Measurements from ENCODE around the gene TRAF3.
"Not testable (repeated sequence)": the region's sequence is repeated elsewhere in the genome, so short reads cannot be mapped to it uniquely, and the experiment has no call there.

The TRAF3 gene

DNA sequence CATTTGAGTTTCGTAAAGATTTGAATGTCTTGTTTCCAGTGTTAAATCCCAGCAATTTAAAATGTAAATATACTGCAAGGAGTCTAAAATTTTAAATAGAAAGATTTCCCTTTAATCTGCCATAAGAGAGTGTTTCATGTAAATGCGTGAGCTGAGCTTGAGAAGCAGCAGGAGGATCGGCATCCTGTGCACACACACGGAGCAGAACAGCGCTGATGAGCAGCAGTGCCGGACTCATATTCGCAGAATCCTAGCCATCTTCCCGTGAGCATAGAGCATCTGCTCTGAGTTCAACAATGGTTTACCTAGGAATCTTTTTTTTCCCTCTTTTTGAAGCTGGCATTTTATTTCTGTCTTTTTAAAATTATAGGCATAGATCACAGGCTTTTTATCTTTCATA lies 115.4 kb downstream of the TRAF3 start:
- no peak for DNase-seq (ENCODE audit: low read depth)
- H3K4me3 ChIP-seq (ENCODE audit: low read depth, low read length): no peak overlapping the region
- TF ChIP-seq, protein P1, sequence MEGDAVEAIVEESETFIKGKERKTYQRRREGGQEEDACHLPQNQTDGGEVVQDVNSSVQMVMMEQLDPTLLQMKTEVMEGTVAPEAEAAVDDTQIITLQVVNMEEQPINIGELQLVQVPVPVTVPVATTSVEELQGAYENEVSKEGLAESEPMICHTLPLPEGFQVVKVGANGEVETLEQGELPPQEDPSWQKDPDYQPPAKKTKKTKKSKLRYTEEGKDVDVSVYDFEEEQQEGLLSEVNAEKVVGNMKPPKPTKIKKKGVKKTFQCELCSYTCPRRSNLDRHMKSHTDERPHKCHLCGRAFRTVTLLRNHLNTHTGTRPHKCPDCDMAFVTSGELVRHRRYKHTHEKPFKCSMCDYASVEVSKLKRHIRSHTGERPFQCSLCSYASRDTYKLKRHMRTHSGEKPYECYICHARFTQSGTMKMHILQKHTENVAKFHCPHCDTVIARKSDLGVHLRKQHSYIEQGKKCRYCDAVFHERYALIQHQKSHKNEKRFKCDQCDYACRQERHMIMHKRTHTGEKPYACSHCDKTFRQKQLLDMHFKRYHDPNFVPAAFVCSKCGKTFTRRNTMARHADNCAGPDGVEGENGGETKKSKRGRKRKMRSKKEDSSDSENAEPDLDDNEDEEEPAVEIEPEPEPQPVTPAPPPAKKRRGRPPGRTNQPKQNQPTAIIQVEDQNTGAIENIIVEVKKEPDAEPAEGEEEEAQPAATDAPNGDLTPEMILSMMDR (IDR thresholded peaks at IDR 0.05; ENCODE audit: insufficient read depth, low read depth, low read length, missing control alignments): no peak

DNA sequence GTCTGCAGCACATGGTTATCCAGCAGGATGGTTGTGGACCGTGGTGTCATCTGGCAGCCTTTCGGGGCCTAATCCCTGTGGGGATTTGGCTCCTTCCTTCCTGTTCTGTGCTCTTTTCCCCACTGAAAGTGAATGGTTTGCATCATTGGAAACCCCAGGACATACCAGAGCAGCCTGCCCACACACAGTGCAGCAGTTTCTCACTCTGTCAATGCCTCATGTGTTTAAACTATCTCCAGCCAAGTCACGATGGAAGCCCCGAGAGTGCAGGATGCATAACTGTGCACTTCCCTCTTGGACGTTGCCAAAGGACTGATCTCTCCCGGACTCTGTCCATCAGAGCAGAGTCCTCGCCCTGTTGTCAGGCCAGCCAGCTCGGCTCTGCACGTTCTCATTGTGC lies 116.2 kb downstream of the TRAF3 start:
- no peak for DNase-seq (ENCODE audit: low read depth)

DNA sequence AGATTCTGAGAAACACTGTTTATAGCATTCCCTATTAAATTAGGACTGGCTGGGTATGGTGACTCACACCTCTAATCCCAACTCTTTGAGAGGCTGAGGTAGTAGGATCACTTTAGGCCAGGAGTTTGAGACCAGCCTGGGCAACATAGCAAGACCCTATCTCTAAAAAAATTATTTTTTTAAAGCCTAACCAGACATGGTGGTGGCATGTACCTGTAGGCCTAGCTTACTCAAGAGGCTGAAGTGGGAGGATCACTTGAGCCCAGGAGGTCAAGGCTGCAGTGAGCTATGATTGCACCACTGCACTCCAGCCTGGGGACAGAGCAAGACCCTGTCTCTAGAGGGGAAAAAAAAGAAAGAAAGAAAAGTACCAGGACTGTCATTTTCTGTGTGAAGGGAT lies 119.5 kb downstream of the TRAF3 start:
- not testable (repeated sequence) for DNase-seq (ENCODE audit: low read depth); H3K4me3 ChIP-seq (ENCODE audit: low read depth, low read length)

More for the DNA sequence above, 116.2 kb downstream of the TRAF3 start:
- TF ChIP-seq, protein P1 (IDR thresholded peaks at IDR 0.05; ENCODE audit: insufficient read depth, low read depth, low read length, missing control alignments): no peak
- H3K4me3 ChIP-seq (ENCODE audit: low read depth, low read length): no peak overlapping the region

DNA sequence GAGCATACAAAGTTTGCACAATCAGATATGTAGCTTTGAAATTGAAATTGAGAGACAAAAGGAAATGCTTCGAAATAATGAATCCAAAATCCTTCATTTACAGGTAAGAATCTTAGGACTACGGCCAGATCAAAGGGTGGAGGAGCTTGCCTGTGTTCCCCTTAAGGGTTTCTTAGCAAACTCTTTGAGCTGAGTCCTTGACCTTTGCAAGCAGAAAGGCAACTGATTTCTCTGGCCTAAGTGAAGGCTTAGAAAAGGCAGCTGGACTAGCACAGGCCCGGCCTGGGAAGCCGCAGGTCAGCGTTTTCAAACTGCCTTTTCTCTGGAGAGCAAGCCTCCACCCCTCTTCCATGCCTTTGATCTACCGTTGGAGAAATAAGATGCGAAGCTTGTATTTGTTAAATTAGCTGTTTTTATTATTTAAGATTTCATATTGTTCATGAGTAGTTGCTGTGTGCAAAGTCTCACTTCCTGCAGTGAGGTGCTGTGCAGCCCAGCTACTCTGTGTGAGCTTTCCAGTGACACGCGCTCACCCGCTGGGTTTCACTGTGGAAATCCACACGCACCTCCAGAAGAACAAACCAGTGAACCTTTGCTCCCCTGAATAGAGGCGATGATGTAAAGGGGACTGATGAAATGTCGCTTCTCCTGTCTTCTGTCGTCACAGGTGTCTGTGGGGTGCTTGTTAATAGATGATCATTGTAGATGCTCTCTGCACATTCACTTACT lies 120.2 kb downstream of the TRAF3 start:
- TF ChIP-seq, protein P1 (IDR thresholded peaks at IDR 0.05; ENCODE audit: insufficient read depth, low read depth, low read length, missing control alignments): no peak
- DNase-seq (ENCODE audit: low read depth): no peak
- no peak overlapping the region for H3K4me3 ChIP-seq (ENCODE audit: low read depth, low read length)

DNA sequence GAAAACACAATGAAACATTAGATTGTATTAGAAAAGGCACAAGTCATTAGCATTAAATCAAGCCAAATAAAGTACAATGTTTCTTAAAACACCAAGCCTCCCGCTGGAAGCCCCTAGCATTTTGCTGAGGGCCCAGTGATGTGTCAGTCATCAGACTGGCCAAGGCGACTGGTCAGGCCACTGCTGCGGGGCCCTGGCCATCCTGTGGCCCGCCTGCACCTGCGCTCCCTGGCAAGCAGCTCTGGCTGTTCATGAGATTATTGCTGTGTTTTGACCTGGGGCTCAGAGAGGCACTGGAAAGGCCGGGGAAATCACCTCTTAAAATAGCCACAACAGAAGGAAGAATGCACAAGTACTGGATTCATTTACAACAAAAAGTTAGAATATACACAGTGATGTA lies 121.0 kb downstream of the TRAF3 start:
- TF ChIP-seq, protein P1 (IDR thresholded peaks at IDR 0.05; ENCODE audit: insufficient read depth, low read depth, low read length, missing control alignments): no peak
- no peak for DNase-seq (ENCODE audit: low read depth)
- no peak overlapping the region for H3K4me3 ChIP-seq (ENCODE audit: low read depth, low read length)

DNA sequence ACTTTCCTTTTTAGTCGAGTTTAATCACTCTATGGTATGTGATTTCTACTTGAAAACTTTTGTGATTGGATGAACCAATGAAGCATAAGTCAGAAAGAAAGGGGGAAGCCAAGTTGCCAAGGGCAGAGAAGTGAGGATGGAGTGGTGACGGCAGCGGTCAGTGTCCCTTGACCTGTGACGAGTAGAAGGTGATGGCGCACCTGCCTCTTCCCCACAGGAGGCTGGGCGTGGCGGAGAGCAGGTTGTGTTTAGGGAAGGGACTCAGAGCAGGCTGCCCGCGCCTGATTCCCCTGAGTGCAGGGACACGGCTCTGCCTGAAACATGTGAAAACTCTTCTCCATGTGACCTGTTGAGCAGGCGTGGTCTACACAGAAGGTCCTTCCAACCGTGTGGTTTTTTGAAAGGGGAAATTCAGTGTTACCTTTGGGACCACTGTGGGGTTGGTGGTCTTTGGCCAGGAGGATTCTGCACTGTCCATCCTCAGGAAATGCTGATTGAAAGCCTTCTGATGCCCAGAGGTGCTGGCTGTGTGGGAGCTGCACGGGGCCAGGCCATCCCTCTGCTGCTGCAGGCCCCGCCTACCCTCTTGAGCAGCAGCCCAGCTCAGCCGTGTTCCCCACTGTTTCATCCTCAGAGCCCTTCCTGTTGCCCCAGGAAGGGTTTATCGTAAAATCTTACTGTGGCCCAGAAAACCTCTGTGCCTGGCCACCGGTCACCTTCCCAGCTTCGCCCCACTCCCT lies 121.7 kb downstream of the TRAF3 start:
- no peak overlapping the region for H3K4me3 ChIP-seq (ENCODE audit: low read depth, low read length)
- TF ChIP-seq, protein P1 (IDR thresholded peaks at IDR 0.05; ENCODE audit: insufficient read depth, low read depth, low read length, missing control alignments): no peak
- DNase-seq (ENCODE audit: low read depth): no peak

DNA sequence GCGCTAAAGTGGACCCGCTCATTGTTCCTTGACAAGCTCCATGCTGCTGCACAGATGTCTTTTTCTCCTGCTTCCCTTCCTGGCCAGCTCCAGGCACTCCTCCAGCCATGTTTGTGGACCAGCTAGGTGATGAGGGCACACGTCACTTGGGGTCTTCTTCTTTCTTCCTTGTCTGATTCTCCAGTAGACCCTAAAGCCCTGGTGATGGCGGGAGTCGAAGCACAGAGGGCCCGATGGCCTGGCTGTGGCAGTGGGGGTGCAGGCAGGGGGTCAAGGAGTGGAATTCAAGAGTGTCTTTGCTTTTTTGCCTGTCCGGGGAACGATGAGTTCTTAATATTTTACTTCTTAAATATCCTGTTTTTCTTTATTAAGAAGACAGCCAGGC lies 122.3 kb downstream of the TRAF3 start:
- no peak for DNase-seq (ENCODE audit: low read depth)
- TF ChIP-seq, protein P1 (IDR thresholded peaks at IDR 0.05; ENCODE audit: insufficient read depth, low read depth, low read length, missing control alignments): no peak
- no peak overlapping the region for H3K4me3 ChIP-seq (ENCODE audit: low read depth, low read length)
